Activated naive CD4-positive, alpha-beta T cell treated with anti-CD3 and anti-CD28 coated beads, Interleukin-2, amount 50 U/mL, for 16 hours (primary cell): ENCODE results near the gene SPATA4.

ENCODE experiments used
- DNase-seq: peaks from one replicate; pipeline ENCODE4 v3.0.0-alpha.2; 2020

Gene SPATA4

DNA sequence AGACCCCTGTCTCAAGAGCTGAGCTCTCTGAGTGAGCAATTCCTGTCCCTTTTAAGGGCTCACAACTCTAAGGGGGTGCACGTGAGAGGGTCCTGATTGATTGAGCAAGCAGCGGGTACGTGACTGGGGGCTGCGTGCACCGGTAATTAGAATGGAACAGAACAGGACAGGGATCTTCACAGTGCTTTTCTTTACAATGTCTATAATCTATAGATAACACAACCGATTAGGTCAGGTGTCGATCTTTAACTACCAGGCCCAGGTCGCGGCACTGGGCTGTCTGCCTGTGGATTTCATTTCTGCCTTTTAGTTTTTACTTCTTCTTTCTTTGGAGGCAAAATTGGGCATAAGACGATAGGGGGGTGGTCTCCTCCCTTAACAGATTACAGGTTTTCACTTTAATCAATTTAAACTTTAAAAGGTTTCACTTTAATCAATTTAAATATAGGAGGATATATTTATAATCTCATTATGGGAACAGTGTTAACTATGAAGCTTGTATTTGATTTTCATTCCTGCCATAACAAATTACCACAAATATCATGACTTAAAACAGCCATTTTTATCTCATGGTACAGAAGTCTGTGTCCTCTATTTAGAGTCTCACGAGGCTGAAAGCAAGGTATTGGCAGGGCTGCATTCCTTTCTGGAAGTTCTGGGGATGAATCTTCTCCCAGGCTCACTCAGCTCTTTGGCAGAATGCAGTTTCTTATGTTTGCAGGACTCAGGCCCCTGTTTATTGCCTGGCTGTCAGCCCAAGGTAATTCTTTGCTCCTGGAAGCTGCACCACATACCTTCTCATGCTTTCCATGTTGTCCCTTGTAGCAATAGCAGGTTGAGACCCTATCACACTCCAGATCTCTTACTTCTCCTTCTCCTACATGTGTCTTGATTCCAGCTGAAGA, 5.2 kb downstream of the SPATA4 start:
- DNase-seq: no peak

DNA sequence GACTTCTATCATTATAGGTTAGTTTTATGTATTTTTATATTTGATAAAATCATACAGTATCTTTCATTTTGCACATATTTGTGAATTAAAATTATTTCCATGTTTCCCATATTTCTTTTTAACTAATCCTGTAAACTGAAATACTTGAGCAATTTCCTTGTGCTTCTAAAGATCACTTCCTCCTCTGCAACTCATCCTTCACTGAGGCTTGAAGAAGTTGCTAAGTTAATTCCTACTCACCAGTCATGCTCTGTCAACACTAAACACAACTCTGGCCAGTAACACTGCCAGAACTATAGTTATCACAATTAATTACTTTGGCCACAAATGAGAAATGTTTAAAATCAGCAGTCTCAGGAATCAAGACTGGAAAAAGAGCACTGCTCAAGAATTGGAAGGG, 6.7 kb downstream of the SPATA4 start:
- no peak for DNase-seq

- DNase-seq: no peak
Measured at GRCh38 chr4:176187624-176188023, 7.8 kb downstream of the SPATA4 start.

DNA sequence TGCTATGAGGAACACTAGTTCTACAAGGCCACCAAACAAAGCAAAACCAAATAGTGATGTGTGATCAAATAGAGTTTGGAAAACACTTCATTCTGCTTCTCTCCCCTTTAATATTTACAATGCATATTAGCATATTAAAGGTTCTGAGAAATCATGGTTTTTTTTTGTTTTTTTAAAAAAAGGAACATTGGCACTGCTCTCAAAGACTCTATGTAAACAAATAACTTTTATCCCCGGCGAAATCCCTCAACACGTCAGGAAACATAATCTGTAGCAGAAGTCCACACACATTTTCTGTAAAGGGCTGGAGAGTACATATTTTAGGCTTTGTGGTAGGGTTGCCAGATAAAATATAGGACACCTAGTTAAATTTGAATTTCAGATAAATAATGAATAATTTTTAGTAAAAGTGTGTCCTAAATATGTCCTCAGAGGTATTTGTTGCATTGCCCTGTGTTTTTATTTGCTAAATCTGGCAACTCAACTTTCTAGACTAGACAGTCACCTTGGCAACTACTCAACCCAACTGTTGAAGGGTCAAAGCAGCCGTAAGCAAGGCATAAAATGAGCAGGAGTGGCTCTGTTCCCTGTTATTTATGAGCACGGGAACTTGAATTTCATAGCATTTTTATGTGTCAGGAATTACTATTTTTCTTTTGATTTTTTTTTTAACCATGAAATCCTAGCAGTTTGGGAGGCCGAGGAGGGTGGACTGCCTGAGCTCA, 8.6 kb downstream of the SPATA4 start:
- DNase-seq: no peak

- no peak for DNase-seq
Measured at GRCh38 chr4:176186067-176186466, 9.3 kb downstream of the SPATA4 start.

DNA sequence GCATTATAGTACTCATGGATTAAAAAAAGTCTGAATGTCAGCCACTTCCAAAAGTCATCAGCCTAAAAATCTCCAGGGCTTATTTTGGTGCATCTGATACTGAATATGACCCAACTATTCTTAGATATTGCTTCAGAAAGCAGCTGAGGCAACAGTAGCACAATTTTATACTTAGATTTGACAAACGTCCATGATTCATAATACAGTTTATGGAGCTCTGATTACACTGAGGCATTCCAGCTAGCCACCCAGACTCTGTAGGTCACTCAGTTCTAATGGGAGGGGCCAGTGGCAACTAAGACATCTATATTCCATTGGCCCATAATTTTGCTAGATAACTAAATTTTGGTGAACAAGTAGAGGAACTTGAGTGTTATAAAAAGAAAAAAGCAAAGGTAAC, 10.3 kb downstream of the SPATA4 start:
- no peak for DNase-seq

- DNase-seq: no peak
Measured at GRCh38 chr4:176163041-176163440, 32.3 kb downstream of the SPATA4 start.

GRCh38 chr4:176156656-176157055, 38.7 kb downstream of the SPATA4 start:
- no peak for DNase-seq

- no peak for DNase-seq
Measured at GRCh38 chr4:176153124-176153523, 42.3 kb downstream of the SPATA4 start.

- DNase-seq: no peak
Measured at GRCh38 chr4:176150704-176151103, 44.7 kb downstream of the SPATA4 start.

- no peak for DNase-seq
Measured at GRCh38 chr4:176150356-176150682, 45.1 kb downstream of the SPATA4 start.

DNA sequence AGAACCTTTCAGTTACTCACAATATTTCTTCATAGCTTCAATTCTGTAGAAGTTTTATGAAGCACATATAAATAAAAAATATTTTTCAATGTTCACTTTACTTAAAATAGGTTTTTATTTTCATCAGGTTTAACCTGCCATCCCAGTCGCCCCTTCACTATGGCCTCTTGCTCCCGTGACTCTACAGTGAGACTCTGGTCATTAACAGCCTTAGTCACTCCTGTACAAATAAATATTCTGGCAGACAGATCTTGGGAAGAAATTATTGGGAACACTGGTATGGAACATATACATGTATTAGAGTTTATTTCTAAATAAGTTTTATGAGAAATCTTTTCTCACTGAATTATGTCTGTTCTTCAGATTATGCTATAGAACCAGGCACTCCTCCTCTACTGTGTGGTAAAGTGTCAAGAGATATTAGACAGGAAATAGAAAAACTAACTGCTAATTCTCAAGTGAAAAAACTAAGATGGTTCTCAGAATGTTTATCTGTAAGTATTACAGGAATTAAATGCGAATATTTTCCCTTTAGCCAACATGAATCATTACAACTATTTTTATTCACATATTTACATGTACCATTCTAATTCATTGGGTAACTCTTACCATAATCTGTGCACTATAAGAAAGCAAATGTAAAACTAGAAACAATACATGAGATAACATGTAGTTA, 45.6 kb downstream of the SPATA4 start:
- DNase-seq: no peak

DNA sequence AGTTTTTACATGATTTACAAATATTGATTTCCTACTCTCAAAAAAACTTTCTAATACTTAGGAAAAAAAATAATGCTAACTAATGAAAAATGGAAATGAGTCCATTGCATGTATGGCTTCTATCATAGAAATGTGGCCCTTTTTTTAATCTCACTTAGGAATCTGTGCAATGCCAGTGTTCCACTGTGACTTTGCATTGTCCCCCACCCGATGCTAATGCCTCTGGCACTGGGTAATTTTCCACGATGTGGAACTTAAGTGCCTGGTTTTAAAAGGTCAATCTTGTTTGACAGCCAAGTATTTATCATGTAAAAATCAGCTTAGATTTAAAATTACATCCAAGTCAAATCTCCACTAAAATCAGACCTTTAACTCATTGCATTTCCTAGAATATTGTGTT, 53.1 kb downstream of the SPATA4 start:
- no peak for DNase-seq

DNA sequence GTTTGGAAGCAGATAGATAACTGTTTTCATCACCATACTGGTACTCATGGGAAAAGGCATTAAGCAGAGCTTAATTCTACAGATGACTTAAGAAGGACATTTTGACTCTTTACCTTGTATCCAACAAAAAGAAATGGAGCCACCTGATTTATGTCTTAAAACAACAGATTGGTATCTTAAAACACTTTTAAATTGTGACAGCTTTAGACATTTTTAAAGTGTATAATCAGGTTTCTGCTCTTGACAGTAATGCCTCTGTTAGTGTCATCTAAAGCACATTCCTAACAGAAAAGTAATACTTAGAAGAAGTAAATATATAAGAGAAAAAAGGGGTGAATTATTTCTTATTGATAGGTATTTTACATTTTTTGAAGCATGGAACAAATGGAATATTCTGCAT, 55.9 kb downstream of the SPATA4 start:
- DNase-seq: no peak

DNA sequence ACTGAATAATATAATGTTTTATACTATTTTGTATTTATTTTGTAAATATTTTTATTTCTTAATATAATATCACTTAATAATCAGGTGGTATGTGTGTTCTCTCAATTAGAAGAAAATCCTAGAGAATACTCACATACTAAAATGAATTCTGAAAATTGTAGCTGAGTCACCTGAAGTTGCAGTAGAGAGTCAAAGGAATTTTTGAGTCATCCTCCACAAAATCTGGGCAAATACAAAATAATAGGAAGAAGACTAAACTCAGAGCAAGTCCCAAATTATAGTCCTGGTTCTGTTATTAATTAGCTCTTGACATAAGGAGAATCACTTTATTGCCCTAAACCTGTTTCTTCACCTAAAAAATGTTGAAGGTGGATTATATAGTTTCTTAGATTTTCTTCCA, 57.8 kb downstream of the SPATA4 start:
- DNase-seq: no peak

- no peak for DNase-seq
Measured at GRCh38 chr4:176134670-176135069, 60.7 kb downstream of the SPATA4 start.
